NCI-H2171 treated with DMSO at 0.1 percent for 48 hours (cell line): ENCODE data around the gene STC2.
"Not testable (repeated sequence)": the region's sequence is repeated elsewhere in the genome, so short reads cannot be mapped to it uniquely, and the experiment has no call there.

Source experiments
- DNase-seq: peaks from one replicate; lab custom pipeline; 2025; lab: John Stamatoyannopoulos, UW

Gene STC2, protein sequence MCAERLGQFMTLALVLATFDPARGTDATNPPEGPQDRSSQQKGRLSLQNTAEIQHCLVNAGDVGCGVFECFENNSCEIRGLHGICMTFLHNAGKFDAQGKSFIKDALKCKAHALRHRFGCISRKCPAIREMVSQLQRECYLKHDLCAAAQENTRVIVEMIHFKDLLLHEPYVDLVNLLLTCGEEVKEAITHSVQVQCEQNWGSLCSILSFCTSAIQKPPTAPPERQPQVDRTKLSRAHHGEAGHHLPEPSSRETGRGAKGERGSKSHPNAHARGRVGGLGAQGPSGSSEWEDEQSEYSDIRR

DNA sequence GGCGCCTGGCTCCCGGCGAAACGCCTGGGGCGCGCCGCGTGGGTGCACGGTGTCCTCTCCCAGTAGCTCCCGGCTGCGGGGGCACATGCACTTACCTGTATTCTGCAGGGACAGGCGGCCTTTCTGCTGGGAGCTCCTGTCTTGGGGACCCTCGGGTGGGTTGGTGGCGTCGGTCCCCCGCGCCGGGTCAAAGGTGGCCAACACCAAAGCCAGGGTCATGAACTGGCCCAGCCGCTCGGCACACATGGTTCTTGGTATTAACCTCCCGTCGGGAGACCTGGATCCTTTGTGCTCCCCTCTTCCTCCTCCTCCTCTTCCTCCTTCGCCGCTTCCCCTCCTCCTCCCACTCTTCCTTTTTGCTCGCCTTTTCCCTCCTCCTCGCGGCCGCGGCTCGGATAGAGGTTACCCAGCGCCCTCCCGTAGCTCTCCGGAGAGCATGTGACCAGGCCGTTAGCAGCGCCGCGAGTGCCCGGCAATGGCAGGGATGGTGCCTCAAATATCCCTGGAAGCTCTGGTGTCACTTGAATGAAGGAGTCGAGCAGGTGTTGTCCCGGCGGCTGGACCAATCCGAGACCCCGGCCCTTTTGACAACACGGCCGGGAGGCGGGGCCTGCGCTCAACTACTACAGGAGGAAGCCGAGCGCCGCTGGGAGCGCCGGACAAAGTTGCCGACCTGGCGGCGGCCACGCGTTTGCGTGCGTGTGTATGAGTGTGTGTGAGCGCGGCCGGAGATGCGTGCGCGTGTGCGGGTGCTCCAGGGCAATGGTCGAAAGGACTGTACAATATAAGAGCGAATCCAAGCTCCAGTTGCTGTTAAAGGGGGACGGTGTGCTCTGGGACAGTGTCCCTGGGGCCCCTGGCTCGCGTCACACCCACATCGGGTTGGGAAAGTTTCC lies at the start of gene STC2:
Gene STC2, minus strand, starts transcription at position 467 of the 896 bp plus-strand sequence. Its CDS starts 221 bp downstream, at position 246.
- DNase-seq, result peak; percentile 83

DNA sequence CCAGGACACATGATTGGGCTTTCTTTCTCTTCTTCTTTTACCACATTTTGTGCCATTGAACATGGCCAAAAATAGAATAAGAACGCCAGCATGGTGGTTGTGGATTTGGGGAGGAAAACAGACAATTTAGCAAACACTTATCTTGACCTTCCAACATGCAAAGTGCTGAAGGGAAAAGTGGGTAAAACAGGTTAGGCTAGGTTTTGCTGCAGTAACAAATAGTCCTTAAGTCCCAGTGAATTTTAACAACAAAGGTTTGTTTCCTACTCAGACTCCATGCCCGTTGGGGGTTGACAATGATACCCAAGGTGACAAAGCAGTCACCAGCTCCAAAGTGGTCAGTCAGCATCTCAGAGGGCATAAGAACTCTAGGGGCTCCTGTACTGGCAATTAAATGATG lies 43.2 kb upstream of the STC2 start:
- DNase-seq, result no peak

DNA sequence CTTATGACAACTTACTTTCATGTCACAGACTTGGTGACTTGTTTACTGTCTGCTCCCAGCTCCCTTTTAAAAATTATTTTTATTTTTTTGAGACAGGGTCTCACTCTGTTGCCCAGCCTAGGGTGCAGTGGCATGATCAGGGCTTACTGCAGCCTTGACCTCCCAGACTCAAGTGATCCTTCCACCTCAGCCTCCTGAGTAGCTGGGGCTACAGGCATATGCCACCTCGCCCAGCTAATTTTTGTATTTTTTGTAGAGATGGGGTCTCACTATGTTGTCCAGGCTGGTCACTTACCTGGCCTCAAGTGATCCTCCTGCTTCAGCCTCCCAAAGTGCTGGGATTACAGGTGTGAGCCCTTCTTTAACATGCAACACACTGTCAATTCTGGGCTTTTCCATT lies 35.2 kb upstream of the STC2 start:
- not testable (repeated sequence) for DNase-seq

DNA sequence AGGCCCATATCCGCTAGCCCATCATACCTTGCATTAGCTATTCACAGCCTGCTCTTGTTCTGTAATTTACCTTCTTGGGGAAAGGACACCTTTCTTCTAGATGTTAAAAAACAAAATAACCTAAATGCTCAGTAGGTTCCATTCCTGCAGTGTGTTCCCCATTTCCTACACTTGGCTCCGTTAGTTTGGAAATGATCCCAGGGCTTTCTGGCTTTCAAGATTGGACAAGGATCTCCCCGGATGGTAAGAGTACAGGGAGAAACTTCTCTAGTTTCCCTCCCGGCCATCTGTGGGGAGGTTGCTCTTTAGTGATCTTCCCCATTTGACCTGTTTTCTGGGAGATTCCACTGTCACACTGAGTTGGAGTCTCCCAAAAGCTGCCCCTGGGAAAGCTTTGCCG lies 27.3 kb upstream of the STC2 start:
- no peak for DNase-seq

DNA sequence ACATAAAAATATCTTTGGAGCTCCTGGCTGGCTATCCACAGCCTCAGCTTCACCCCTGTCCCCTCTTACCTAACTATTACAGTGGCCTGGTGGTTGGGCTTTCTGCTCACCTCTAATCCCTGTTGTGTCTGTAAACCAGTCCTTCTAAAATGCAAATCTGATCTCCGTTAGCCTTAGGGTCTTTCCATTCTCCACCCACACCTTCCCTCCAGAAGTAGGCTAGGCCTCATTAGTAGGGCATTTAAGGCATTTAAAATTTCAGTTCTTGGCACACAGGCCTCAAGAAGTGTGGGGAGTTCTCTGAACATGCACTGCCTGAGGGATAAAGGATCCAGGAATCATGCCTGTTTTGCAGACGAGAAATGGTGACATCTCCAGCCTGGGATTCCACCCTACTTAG lies 26.4 kb upstream of the STC2 start:
- DNase-seq, result no peak

DNA sequence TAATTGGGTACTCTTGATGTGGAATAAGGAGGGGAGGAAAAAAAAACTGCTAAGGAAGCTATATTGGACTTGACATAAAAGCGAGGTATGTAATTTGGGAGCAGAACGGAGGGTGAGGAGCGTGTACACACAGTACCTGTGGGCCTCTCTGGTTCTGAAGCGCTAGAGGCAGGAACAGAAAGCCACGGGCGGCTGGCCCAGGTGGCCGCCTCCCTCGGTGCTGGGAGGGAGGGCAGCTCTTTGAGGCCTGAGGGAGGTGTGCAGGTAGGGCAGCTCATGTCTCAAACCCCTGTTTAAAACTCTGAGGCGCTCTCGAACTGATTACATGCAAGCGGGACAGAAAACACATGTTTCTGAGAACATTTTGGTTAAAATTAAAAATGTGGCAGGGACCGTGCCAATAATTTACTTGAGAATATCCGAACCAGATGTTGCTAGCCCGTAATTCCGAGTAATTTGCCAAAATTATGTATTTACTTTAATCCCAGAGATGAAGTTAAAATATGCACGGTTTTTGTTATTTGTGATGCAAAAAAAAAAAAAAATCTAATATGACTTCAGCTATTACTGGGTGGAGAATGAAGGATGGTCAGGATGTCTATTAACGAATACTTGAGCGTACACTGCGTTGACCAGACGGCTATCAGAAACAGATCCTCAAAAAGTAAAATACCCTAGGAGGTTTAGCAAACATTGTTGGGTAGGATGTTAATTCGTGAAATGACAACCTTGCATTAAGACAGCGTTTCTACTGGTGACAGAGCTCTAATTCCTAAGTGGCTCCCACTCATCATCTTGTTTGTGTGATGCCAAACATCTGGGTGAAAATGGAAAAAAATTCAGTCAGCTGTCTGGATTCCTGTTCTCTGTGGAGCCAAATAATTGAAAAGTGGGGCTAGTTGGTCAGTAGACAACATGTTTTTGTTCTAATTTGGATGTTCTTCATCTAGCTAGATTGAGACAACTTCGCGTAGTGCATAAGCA lies 24.4 kb upstream of the STC2 start:
- DNase-seq, result no peak

DNA sequence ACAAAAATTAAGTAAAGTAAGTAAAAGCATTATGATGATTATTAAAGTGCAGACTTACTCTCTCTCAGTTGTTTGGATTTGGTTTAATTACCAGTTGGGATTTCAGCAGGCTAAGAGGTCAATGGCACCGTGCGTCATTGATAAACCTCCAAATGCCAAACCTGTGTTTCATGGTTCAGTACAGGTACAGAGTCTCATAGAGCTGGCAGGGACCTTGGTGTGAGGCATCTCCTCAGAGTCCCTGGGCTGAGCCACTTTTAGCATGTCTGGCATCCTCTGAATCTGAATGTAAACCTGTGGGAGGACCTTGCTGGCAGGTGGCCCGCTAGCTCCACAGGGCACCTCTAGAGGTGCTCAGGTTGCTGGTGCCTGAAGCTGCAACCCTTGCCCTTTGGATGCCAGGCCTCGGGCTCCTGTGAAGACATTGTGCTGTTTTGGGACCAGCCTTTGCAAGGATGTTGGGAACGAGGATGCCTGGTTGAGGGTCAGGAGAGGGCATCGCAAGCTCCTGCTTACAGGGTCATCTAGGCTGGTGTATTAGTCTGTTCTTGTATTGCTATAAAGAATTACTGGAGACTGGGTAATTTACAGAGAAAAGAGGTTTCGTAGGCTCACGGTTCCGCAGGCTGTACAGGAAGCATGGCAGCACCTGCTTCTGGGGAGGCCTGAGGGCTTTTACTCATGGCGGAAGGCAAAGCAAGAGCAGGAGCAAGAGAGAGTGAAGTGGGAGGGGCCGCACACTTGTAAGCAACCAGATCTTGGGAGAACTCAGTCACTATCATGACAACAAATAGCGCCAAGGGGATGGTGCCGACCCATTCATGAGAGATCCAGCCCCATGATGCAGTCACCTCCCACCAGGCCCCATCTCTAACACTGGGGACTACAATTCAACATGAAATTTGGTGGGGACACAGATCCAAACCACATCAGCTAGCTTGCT lies 14.9 kb upstream of the STC2 start:
- DNase-seq, result no peak

DNA sequence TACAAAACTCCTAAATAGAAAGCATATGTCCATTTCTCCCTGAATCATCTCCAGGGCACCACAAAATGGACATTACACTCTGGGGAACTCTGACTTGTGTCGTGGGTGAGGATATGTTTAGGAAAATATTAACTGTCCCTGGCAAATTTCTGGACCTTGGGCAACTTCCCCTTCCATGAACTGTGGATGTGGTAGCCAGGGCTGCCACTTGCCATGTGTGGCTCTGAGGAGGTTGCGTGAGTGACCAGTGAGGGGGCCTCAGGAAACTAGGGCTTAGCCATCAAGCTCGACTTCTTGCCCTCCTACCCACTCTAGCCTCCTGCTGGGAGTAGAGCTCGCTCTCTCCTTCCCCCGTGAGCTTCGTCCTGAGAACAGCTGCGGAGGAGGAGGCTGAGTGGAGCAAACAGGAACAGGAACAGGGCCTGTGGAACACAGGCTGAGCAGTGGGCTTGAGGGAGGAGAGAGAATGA lies 13.8 kb upstream of the STC2 start:
- no peak for DNase-seq

DNA sequence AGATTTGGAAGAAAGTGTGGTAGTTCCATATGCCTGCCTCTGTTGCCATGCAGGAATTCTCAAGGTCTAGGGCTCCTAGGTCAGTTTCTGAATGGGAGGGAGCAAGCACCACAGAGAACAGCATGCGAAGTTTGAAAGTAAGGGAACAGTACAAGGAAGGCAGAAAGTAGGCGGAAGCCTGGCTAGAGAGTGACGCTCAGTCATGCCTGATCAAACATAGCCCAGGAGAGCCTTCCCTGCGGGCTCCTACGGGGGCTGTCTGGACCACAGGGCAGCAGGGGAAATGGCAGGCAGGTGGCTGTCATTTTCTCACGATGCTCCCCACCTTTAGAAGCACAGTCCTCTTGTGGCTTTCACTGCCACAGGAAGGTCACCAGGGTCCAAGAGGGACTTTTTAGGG lies 12.8 kb upstream of the STC2 start:
- DNase-seq, result no peak

DNA sequence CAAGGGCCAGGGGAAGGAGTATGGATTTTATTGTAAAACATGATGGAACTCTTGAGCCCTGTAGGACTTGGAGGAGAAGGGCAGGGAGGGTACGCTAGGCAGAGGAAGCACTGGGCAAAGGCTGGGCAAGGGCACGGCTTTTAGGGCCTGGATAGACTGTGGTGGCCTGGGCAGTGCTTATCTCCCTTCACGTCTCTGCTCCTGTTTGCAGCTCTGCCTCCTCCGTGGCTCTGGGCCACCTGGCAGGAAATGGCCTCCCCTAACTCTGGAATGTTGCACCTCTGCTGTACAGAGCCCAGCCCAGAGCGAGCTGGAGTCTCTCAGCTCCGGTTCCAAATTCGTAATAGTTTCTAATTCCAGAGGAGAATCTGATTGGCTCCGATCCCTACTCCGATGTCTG lies 12.2 kb upstream of the STC2 start:
- no peak for DNase-seq

DNA sequence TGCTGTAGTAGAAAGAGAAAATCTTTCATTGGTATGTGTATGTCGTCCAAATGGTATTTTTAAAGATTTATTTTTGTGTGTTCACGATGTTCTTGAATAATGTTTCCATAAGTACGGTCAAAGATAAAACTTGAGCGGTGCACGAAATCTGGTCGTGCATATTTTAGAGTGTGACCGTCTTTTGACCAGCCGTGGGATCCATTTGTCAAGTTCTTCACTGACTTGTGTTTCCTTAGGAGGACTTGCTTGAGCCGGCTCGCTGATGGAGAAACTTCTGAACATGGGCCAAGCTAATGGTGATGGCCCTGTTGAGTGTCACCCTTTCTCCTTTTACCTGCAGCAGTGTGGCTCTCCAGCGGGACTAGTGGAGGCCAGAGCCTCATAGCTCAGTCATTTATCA lies 11.1 kb upstream of the STC2 start:
- no peak for DNase-seq

DNA sequence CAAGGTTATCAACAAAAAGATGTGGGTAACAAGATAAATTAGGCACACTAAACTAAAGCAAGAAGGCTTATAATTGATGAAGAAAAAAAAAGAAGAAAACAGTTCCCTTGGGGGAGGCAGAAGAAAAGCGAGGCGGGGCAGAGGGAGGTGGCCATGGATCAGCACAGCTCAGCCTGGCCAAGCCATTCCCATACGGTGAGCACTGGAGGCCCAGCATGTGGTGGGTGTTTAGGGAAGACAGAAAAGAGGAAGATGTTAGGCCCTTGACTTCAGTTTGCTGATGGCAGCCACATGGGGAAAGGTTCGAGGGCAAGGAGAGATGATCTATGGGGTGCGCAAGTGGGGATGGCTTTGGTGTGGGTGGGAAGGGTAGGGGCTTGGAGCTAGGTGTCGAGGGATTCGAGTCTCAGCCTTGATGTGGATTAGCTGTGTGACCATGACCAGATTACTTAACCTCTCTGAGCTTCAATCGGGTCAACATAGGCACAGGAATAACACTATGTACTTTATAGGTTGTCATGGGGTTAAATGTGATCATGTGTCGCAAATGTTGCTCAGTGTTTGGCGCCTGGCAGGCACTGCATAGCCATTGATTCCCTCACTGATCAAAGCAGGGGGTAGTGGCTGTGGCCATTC lies 10.3 kb upstream of the STC2 start:
- no peak for DNase-seq

DNA sequence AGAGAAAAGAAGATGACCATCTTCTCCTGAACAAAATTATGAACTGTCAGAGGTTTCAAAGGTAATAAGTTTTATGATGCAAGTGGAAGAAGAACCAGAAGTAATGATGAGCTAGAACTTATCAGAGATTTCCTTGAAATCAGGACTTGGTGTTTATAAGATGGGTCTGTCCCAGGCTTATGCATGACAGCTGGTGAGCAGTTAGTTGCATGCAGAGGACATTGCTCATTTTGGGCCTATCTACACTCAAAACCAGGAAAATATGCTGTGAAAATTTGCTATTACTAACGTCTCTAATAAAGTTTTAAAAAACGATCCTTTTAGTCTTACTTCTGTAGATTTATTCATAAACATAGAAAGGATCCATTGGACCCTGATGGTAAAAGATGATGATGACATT lies 6.6 kb upstream of the STC2 start:
- no peak for DNase-seq

DNA sequence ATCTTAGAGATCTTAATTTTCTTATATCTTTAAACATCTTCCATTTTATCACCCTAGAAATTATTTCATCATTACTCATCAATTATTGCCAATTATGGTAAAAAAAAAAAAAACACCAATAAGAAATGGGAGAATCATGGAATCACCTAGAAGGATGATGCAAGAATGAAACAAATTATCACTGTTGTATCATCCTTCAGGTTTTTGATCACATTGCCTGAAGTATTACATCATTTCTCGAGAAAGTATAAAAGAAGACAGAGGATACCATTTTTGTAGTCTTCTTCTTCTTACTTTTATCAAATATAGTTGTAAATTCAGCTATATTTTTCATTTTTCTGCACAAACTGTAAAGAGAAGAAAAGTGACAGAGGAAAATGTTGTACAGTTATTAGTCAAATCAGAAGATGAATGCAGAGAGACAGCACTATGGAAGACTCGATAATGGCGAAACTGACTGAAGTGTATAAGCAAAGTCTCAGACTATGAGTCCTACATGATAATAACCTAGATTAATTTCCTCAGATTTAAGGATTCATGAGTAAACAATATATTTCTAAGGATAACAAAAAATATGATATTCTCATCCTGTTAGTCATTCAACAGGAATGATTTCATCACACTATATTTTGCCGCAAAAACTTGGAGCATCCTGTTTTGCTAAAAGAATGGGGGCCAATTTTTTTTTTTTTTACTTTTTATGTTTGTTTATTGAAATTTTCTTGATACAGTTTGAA lies 5.9 kb upstream of the STC2 start:
- no peak for DNase-seq

DNA sequence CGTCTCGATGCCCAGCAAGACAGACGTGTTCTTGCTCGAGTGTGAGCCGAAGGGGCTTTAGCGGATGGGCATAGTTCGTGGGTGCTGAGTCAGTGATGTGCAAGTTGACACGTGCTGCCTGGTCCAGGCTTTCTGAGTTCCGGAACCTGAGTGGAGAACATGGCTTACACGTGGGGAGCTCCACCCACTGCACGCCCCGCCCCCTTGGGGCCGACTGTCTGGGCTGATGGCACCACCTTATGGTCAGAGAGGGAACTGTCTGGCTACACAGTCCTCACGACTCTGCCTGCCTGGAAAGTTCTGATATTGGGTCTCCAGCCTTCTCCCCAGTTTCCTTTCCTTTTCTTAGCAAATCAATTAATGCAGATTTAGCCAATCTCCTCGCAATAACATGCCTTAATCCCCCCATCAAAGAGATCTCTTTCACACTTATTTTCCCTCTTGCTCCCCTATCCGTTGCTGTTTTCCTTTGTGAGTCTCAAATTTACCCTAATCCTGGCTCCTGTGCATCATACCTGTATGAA lies 3.8 kb upstream of the STC2 start:
- peak; percentile 57 for DNase-seq

DNA sequence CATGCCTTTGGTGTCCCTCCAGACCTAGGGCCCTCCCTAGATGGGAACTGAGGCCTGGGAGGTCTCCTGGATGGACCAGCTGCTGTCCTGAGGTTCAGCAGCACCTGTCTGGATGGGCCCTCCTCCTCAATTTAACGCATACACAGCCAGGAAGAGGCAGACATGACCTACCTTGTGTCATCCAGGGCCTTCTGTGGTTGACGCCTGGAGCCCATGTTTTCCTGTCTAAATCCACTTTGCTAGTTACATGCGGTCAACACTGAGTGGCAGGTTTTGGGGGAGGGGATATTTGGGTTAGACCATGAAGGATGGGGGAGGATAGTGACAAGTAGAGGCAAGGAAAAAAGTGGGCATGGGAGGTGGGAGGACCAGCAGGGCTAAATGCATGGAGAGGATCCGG lies 3.1 kb upstream of the STC2 start:
- DNase-seq, result no peak

DNA sequence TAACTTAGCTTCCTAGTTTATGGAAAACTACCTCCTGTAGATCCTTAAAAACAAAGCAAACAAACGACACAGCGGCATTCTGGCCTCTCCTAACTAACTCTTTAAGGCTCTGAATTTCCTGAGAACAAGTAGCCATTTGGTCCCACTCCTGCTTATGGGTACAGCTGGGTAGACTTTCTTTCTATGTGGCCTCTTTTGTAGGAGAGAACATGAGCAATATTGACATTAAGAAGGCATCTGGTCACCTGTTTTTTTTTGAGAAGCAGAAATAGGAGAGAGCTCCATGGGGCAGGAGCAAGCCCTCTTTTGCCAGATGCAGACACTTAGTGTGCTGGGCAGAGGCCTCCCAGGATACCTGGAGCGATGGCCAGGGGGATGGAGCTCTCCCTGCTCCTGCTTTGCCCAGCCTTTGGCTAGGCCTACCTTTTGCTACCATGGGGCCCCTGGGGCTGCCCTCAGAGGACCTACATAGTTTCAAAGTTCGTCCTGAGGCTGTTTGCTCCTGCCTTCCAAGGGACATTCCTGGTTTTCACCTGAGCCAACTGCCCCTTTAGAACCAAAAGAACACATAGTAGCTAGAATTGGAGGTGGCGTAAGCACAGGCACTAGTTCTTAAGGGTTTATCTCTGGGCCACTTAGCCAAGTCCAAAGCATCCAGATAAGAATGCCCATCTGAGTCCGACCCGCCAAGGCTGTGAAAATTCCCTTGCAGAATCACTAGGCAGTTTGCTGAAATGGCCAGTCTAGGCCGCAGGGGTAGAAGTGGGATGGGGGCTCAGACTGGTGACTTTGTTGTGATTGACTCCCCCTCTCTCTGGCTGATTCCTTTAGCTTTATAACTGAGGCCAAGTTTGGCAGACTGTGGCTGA lies 2.4 kb upstream of the STC2 start:
- no peak for DNase-seq
